Tibial nerve (tissue), 4 donors: ENCODE data around the gene SUSD5. TPM values are rescaled to one million over a fixed set of nuclear protein-coding genes. Genes with fewer than 3 reads are reported as not detected.
A peak's percentile ranks its signal among the peaks of the same experiment; 100 is the strongest.

Source experiments
- DNase-seq, 2 donors: peaks; one replicate each; pipeline ENCODE4 v3.0.0-alpha.2; 2019; ENCODE audit warnings: low spot score in 2 of 2
- H3K27ac ChIP-seq, 4 donors: fragments of 200-600 bp; sonication (generic) in 3 of 4; one replicate each; pipeline ENCODE4 v1.5.1; 2017 to 2019; ENCODE audit warnings: mild to moderate bottlenecking in 1 of 4
- H3K27me3 ChIP-seq, 2 donors: fragments of 200-600 bp; sonication (generic) in 1 of 2; one replicate each; pipeline versions ENCODE4 v1.5.1 to v1.6.0; 2017 to 2019
- H3K36me3 ChIP-seq, 3 donors: fragments of 200-600 bp; sonication (generic); one replicate each; pipeline ENCODE4 v1.5.1; 2018 to 2019
- H3K4me1 ChIP-seq, 4 donors: fragments of 200-600 bp; sonication (generic) in 3 of 4; one replicate each; pipeline ENCODE4 v1.5.1; 2017 to 2019
- H3K4me3 ChIP-seq, 4 donors: fragments of 200-600 bp; sonication (generic) in 3 of 4; one replicate each; pipeline ENCODE4 v1.5.1; 2017 to 2019; ENCODE audit warnings: mild to moderate bottlenecking in 1 of 4, moderate library complexity in 1 of 4
- H3K9me3 ChIP-seq, 4 donors: fragments of 200-600 bp; sonication (generic) in 3 of 4; one replicate each; pipeline ENCODE4 v1.5.1; 2017 to 2019
- CTCF ChIP-seq, 5 experiments: fragments of 200-600 bp in 3 of 5; fragments of 450-650 bp in 2 of 5; sonication (generic) in 3 of 5; IDR thresholded peaks; one replicate each; pipeline ENCODE4 v1.5.1; 2016 to 2019; ENCODE audit warnings: antibody characterized with exemption in 5 of 5, mild to moderate bottlenecking in 3 of 5, moderate library complexity in 2 of 5
- EP300 ChIP-seq, 2 donors: sonication (generic); formaldehyde crosslinking; IDR thresholded peaks; one replicate each; pipeline ENCODE4 v1.6.1; 2017; ENCODE audit warnings: antibody characterized with exemption in 2 of 2, mild to moderate bottlenecking in 1 of 2
- POLR2A ChIP-seq, 2 donors: fragments of 450-650 bp; IDR thresholded peaks; one replicate each; pipeline ENCODE4 v1.6.1; 2017; ENCODE audit warnings: antibody characterized with exemption in 2 of 2, mild to moderate bottlenecking in 2 of 2, moderate library complexity in 2 of 2
- WGBS, 2 donors: methylation state at CpG; one replicate each; pipeline ENCODE4 v1.1.5; 2018; 5-methylcytosine and 5-hydroxymethylcytosine counted together
- total RNA-seq, 4 donors: library from RNA; depleted of rRNA; stranded (reverse); fragments of >200 nt; gene quantifications; one replicate each; pipeline ENCODE4 v1.1.0, GENCODE V29; 2016

Gene SUSD5
- total RNA-seq, 4 donors from 2014 or later, result 0.90 to 12.6 (median 4.3) TPM

DNA sequence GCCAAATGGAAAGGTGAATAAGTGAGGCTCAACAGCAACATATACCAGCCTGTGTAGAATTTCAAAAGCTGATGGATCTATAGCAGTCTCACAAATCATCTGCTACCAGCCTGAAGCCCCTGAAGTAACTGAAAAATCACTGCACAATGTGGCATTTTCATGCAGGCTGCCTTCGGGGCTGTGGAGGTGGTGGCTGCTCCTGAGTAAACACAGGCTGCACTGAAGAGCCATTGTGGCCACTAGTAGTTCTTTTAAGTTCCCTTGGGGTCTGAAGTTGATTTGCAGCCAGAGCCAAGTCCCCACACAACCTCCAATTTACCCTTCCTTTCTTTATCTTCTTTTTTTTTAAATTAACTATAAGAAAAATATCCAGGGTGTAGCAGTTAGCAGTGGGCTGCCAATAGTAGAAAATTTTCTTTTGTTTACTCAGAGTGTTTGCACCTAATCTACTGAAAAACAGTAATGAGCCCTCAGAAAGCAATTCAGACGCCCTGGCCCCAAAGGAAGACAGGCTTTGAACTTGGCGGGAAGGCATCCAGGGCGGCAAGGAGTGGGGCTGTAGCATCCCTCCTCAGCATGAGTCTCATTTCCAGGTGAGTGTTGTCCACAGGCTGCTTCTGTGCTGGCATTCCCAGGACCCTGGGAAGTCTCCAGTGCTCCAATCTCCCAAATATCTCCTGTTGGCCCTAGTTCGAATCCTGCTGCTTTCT is 13.3 kb upstream of the SUSD5 start:
- Histone ChIP-seq H3K27me3 (no peaks in the 10 kb centered on the region), H3K4me3 (no peak overlapping the region), H3K27ac (no peak overlapping the region), H3K36me3 (no peaks in the 10 kb centered on the region), H3K4me1 (no peaks in the 10 kb centered on the region), H3K9me3 (no peaks in the 10 kb centered on the region)
- DNase-seq, result no peak
- TF ChIP-seq CTCF (IDR thresholded peaks at IDR 0.05) (no peak), POLR2A (IDR thresholded peaks at IDR 0.05) (no peak), EP300 (IDR thresholded peaks at IDR 0.05) (no peak)
- WGBS, 2 donors, result 34 to 37% methylated on average over 5 of the region's 5 CpGs

- Histone ChIP-seq H3K27me3 (no peaks in the 10 kb centered on the region), H3K27ac (no peak overlapping the region), H3K4me3 (no peak overlapping the region), H3K4me1 (no peaks in the 10 kb centered on the region), H3K9me3 (no peaks in the 10 kb centered on the region), H3K36me3 (no peaks in the 10 kb centered on the region)
- DNase-seq, result no peak
- TF ChIP-seq EP300 (IDR thresholded peaks at IDR 0.05) (no peak), POLR2A (IDR thresholded peaks at IDR 0.05) (no peak), CTCF (IDR thresholded peaks at IDR 0.05) (no peak)
- WGBS, 2 donors, result 58 to 67% methylated on average over 5 of the region's 5 CpGs
Observed at GRCh38 chr3:33229947-33230346, 11.3 kb upstream of the SUSD5 start.

DNA sequence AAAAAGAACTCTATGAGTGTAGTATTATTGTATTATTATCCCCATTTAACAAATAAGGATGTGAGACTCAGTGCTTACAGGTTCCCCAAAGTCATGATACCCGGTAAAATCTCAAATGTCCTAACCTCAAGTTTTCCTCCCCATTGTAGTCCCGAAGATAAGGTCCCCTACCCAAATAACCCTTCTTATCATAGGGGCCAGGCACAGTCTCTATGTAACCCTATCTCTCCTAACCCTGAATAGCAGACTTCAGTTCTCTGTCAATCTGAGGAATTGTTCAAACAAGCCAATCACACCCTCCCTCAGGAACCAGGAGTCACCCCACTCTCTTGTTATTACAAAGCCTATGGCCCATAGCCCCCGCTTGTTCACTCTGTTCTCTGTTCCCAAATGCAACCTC is 10.5 kb upstream of the SUSD5 start:
- Histone ChIP-seq H3K36me3 (no peaks in the 10 kb centered on the region), H3K27me3 (no peaks in the 10 kb centered on the region), H3K4me3 (no peak overlapping the region), H3K4me1 (no peaks in the 10 kb centered on the region), H3K9me3 (no peaks in the 10 kb centered on the region), H3K27ac (no peak overlapping the region)
- 88 to 89% methylated on average over 3 of the region's 3 CpGs for WGBS, 2 donors
- TF ChIP-seq POLR2A (IDR thresholded peaks at IDR 0.05) (no peak), CTCF (IDR thresholded peaks at IDR 0.05) (no peak), EP300 (IDR thresholded peaks at IDR 0.05) (no peak)
- DNase-seq, result no peak

- Histone ChIP-seq H3K9me3 (no peaks in the 10 kb centered on the region), H3K4me1 (peaks cover 0 to 17% (median 11%) of the 10 kb centered on the region in 4 donors), H3K27ac (no peak overlapping the region), H3K4me3 (no peak overlapping the region), H3K27me3 (peaks cover 0 to 26% of the 10 kb centered on the region in 2 donors), H3K36me3 (no peaks in the 10 kb centered on the region)
- WGBS, 2 donors, result 42 to 45% methylated on average over 3 of the region's 3 CpGs
- DNase-seq, result no peak
- no peak for TF ChIP-seq EP300 (IDR thresholded peaks at IDR 0.05)
- TF ChIP-seq POLR2A (IDR thresholded peaks at IDR 0.05), result no peak
- no peak for TF ChIP-seq CTCF (IDR thresholded peaks at IDR 0.05)
Observed at GRCh38 chr3:33221241-33221640, 2.6 kb upstream of the SUSD5 start.

GRCh38 chr3:33219175-33219487 is 521 bp upstream of the SUSD5 start:
- Histone ChIP-seq H3K27me3 (peaks cover 0 to 26% of the 10 kb centered on the region in 2 donors), H3K4me1 (peaks cover 0 to 17% (median 11%) of the 10 kb centered on the region in 4 donors)
- 10 to 13% methylated on average over 15 of the region's 15 CpGs for WGBS, 2 donors

More at GRCh38 chr3:33219175-33219487, 521 bp upstream of the SUSD5 start:
- H3K4me3 ChIP-seq, result peak overlapping the region; percentile 22 to 52 (median 43)
- no peak for DNase-seq
- H3K36me3 ChIP-seq, result no peaks in the 10 kb centered on the region
- no peak overlapping the region for H3K27ac ChIP-seq
- H3K9me3 ChIP-seq, result no peaks in the 10 kb centered on the region
- TF ChIP-seq EP300 (IDR thresholded peaks at IDR 0.05) (no peak), CTCF (IDR thresholded peaks at IDR 0.05) (no peak), POLR2A (IDR thresholded peaks at IDR 0.05) (no peak)
